PFSK-1 (cell line): ENCODE measurements around the gene GPRIN2.

Experiments
- FOXP2 ChIP-seq: optimal IDR thresholded peaks from 2 replicates; pipeline ENCODE3; 2011; ENCODE audit warnings: borderline replicate concordance, control low read depth, inconsistent platforms; ENCODE audit not compliant: insufficient read depth; ENCODE audit errors: extremely low read length, extremely low read depth
- POLR2AphosphoS5 ChIP-seq: IDR thresholded peaks from 2 replicates; pipeline ENCODE4 v1.6.1; 2012; ENCODE audit warnings: low read depth, mild to moderate bottlenecking, control low read depth, low read length, moderate library complexity
- REST ChIP-seq, 2 experiments: IDR thresholded peaks; 2 replicates each; pipeline versions ENCODE4 v1.6.1 to v1.8.0; 2011 to 2012; ENCODE audit warnings: low read depth in 2 of 2, low read length in 2 of 2, control low read depth in 1 of 2, inconsistent platforms in 1 of 2, mild to moderate bottlenecking in 1 of 2, moderate library complexity in 1 of 2; ENCODE audit not compliant: insufficient read depth in 1 of 2
- SIN3A ChIP-seq: IDR thresholded peaks from 2 replicates; pipeline ENCODE4 v1.6.1; 2012; ENCODE audit warnings: mild to moderate bottlenecking, low read length, moderate library complexity, borderline replicate concordance; ENCODE audit not compliant: insufficient read depth
- TAF1 ChIP-seq: IDR thresholded peaks from 2 replicates; pipeline ENCODE4 v1.6.1; 2012; ENCODE audit warnings: low read length, control low read depth, borderline replicate concordance; ENCODE audit not compliant: insufficient read depth

GPRIN2 gene

GRCh38 chr10:46558392-46559185 lies 2.1 kb upstream of the GPRIN2 start:
- TF ChIP-seq POLR2AphosphoS5 (no peak), TAF1 (no peak), FOXP2 (no peak)

- TF ChIP-seq SIN3A = no peak
- no peak for TF ChIP-seq REST (IDR thresholded peaks at IDR 0.05; ENCODE audit: insufficient read depth in 1 of 2, low read depth in 2 of 2, low read length in 2 of 2)
- no peak for TF ChIP-seq TAF1
- no peak for TF ChIP-seq FOXP2
- no peak for TF ChIP-seq POLR2AphosphoS5
These were observed 1.6 kb upstream of the GPRIN2 start for GRCh38 chr10:46558122-46558391.

GRCh38 chr10:46557319-46558121 lies 1.1 kb upstream of the GPRIN2 start:
- TF ChIP-seq POLR2AphosphoS5 (no peak), SIN3A (no peak), REST (IDR thresholded peaks at IDR 0.05; ENCODE audit: insufficient read depth in 1 of 2, low read depth in 2 of 2, low read length in 2 of 2) (no peak), TAF1 (no peak), FOXP2 (no peak)

- TF ChIP-seq TAF1 = no peak
- no peak for TF ChIP-seq POLR2AphosphoS5
- TF ChIP-seq FOXP2 = no peak
- TF ChIP-seq REST (IDR thresholded peaks at IDR 0.05; ENCODE audit: insufficient read depth in 1 of 2, low read depth in 2 of 2, low read length in 2 of 2) = no peak
- TF ChIP-seq SIN3A = no peak
These were observed 544 bp downstream of the GPRIN2 start for GRCh38 chr10:46555713-46556514.

- TF ChIP-seq FOXP2 = no peak
- no peak for TF ChIP-seq REST (IDR thresholded peaks at IDR 0.05; ENCODE audit: insufficient read depth in 1 of 2, low read depth in 2 of 2, low read length in 2 of 2)
- TF ChIP-seq SIN3A = no peak
- no peak for TF ChIP-seq TAF1
- TF ChIP-seq POLR2AphosphoS5 = no peak
These were observed 1.1 kb downstream of the GPRIN2 start for GRCh38 chr10:46555366-46555712.
